Esophagus (tissue), 2 donors: Measurements from ENCODE around the gene RTL1. TPM values are rescaled to one million over a fixed set of nuclear protein-coding genes. Genes with fewer than 3 reads are reported as not detected.

Experiments used
- H3K27ac ChIP-seq, 2 donors: one replicate each; pipeline ENCODE4 v1.5.1; 2013; ENCODE audit warnings: low read depth in 2 of 2, mild to moderate bottlenecking in 2 of 2, inconsistent platforms in 1 of 2, low read length in 1 of 2, moderate library complexity in 1 of 2
- H3K27me3 ChIP-seq, 2 donors: one replicate each; pipeline ENCODE4 v1.6.1; 2013; ENCODE audit warnings: low read length in 2 of 2, control low read depth in 1 of 2, mild to moderate bottlenecking in 1 of 2; ENCODE audit not compliant: insufficient read depth in 2 of 2, control insufficient read depth in 1 of 2
- H3K36me3 ChIP-seq, 2 donors: one replicate each; pipeline ENCODE4 v1.6.1; 2013; ENCODE audit warnings: low read length in 1 of 2; ENCODE audit not compliant: control insufficient read depth in 2 of 2, insufficient read depth in 2 of 2
- H3K4me1 ChIP-seq, 2 donors: one replicate each; pipeline ENCODE4 v1.6.1; 2013; ENCODE audit warnings: low read length in 1 of 2; ENCODE audit not compliant: control insufficient read depth in 2 of 2, insufficient read depth in 2 of 2
- H3K4me3 ChIP-seq, 2 donors: one replicate each; pipeline ENCODE4 v1.5.1; 2013; ENCODE audit warnings: low read length in 2 of 2, mild to moderate bottlenecking in 2 of 2, low read depth in 1 of 2, moderate library complexity in 1 of 2
- H3K9me3 ChIP-seq, 2 donors: one replicate each; pipeline ENCODE4 v1.6.1; 2013; ENCODE audit warnings: mild to moderate bottlenecking in 2 of 2, low read depth in 1 of 2, low read length in 1 of 2, moderate library complexity in 1 of 2; ENCODE audit not compliant: control insufficient read depth in 2 of 2, insufficient read depth in 1 of 2
- WGBS, 2 donors: extraction: QIAGEN DNeasy Blood & Tissue Kit; methylation state at CpG; one replicate each; pipeline ENCODE4 v1.1.7; 2013; 5-methylcytosine and 5-hydroxymethylcytosine counted together
- polyA plus RNA-seq, 2 donors: library from polyadenylated mRNA; stranded (reverse); fragments of 200-250 nt; gene quantifications; one replicate each; pipeline ENCODE4 v1.2.3, GENCODE V29; 2013
- donor health status: healthy with polysubstance abuse.
- donor health status: Bipolar disorder and iron deficiency.

RTL1 gene
- polyA plus RNA-seq, 2 donors = 0.02 TPM; not detected in 1

- Histone ChIP-seq H3K36me3 (no peaks in the 10 kb centered on the region), H3K27ac (no peak overlapping the region), H3K4me1 (no peaks in the 10 kb centered on the region), H3K9me3 (peaks cover 0 to 3% of the 10 kb centered on the region in 2 donors), H3K27me3 (no peaks in the 10 kb centered on the region), H3K4me3 (no peak overlapping the region)
- 18 to 31% methylated on average over 19 of the region's 19 CpGs for WGBS, 2 donors
These were observed 3.4 kb downstream of the RTL1 start for GRCh38 chr14:100899884-100900771.

DNA sequence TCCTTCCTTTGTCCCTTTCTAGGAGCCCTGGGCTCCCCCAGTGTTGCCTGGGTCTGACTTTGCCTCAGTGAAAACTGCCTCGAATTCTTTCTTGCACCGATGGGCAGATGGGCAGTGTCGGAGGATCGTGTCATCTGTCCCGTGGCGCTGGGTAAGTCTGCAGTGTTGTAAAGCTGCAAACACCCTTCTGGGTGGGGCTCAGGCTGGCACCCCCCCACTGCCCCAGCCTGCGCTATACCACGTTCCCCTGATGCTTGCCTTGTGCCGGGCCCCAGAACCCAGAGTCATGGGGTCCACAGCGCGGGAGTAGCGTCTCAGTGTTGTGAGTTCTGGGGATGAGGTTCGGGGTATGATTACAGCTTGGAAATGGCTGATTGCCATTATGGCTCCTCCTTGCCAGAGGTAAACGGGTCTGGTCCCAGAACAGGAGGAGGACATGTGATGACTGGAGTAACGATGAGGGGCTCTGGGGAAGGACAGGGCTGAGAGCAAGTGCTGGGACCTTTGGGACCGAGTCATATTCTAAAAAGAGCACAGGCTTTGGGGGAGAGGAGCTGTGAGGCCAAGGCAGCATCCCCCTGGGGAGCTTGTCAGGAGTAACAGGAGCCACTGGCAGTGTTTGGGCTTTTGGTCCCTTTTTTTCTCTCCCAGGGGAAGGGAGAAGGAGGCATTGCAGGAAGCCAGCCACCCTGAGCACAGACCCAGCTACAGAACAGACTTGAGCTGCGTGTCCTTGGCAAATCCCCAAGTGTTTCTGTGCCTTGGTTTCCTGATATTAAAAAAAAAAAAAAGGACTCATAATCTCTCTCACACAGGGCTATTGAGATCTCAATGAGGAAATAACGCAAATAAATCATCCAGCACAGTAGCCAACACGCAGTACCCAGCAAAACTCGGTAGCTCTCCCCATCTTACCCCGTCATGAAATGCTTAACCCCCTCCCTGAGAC, 4.3 kb downstream of the RTL1 start:
- Histone ChIP-seq H3K27me3 (no peaks in the 10 kb centered on the region), H3K4me3 (no peak overlapping the region), H3K36me3 (no peaks in the 10 kb centered on the region), H3K9me3 (peaks cover 0 to 3% of the 10 kb centered on the region in 2 donors), H3K4me1 (no peaks in the 10 kb centered on the region), H3K27ac (no peak overlapping the region)
- 59 to 62% methylated on average over 21 of the region's 21 CpGs for WGBS, 2 donors

GRCh38 chr14:100898465-100898864, 5.1 kb downstream of the RTL1 start:
- H3K4me1 ChIP-seq = no peaks in the 10 kb centered on the region
- H3K36me3 ChIP-seq = no peaks in the 10 kb centered on the region
- H3K27ac ChIP-seq = no peak overlapping the region
- peaks cover 0 to 3% of the 10 kb centered on the region in 2 donors for H3K9me3 ChIP-seq
- no peak overlapping the region for H3K4me3 ChIP-seq
- no peaks in the 10 kb centered on the region for H3K27me3 ChIP-seq
- WGBS, 2 donors = 63 to 66% methylated on average over 11 of the region's 11 CpGs

DNA sequence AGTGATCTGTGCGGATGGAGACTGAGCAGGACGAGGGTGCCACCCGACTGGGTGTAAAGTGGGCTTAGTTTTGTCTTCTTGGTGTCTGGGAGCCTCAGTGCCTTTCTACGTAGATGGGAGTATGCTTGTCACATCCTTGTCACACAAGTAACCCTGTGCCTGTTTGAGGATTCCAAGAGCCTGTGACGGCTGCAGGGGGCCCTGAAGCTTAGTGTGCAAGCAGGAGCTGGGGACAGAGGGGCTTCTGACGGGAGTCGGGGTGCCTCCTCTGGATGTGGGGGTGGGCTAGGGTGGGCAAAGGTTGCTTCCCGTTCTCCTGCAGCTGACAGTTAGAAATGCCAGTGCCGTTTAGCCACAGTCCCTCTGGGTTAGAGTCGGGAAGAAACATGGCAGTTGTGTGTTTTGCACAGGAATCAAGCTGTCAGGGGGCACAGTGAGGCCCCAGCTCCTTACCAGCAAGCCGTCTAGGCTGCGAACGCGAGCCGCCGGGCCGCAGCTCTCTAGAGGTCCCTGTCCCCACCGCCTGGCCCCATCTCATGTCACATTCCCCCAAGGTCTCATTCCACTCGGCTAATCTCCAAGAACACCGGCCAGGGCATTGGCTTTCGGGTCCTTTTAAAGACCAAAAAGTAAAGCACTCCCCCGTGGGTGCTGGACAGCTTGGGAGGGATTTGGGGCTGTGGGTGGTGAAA, 7.0 kb downstream of the RTL1 start:
- H3K9me3 ChIP-seq = no peaks in the 10 kb centered on the region
- no peaks in the 10 kb centered on the region for H3K27me3 ChIP-seq
- WGBS, 2 donors = 70 to 74% methylated on average over 22 of the region's 22 CpGs

GRCh38 chr14:100895411-100895810, 8.1 kb downstream of the RTL1 start:
- no peaks in the 10 kb centered on the region for H3K27me3 ChIP-seq
- WGBS, 2 donors = 88 to 90% methylated on average over 6 of the region's 6 CpGs

More for the DNA sequence above, 7.0 kb downstream of the RTL1 start:
- no peak overlapping the region for H3K27ac ChIP-seq
- no peaks in the 10 kb centered on the region for H3K36me3 ChIP-seq
- H3K4me3 ChIP-seq = no peak overlapping the region
- no peaks in the 10 kb centered on the region for H3K4me1 ChIP-seq

DNA sequence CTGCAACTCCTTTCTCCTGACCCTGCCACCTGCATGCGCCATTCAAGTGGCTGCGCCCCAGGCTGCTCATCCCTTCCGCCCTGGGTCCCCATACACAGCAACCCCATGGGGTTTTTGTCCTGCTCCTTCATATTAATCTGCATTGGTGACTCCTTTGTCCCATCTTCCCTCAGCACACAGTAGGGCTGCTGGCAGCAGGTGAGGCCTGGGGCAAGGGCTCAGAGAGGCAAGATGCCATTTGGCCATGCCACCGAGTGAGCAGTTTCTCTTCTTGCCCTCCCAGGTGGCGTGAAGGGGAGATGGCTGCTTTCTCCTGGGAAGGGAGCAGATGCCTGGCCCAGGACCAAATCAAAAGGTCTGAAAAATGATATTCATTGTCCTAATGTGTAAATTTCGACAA, 9.1 kb downstream of the RTL1 start:
- H3K4me3 ChIP-seq = no peak overlapping the region
- H3K27me3 ChIP-seq = no peaks in the 10 kb centered on the region
- no peaks in the 10 kb centered on the region for H3K9me3 ChIP-seq
- no peak overlapping the region for H3K27ac ChIP-seq
- 88 to 92% methylated on average over 6 of the region's 6 CpGs for WGBS, 2 donors
- no peaks in the 10 kb centered on the region for H3K36me3 ChIP-seq
- H3K4me1 ChIP-seq = no peaks in the 10 kb centered on the region

More at GRCh38 chr14:100895411-100895810, 8.1 kb downstream of the RTL1 start:
- no peaks in the 10 kb centered on the region for H3K9me3 ChIP-seq
- no peak overlapping the region for H3K4me3 ChIP-seq
- H3K4me1 ChIP-seq = no peaks in the 10 kb centered on the region
- H3K36me3 ChIP-seq = no peaks in the 10 kb centered on the region
- H3K27ac ChIP-seq = no peak overlapping the region

GRCh38 chr14:100893760-100894159, 9.8 kb downstream of the RTL1 start:
- Histone ChIP-seq H3K4me3 (no peak overlapping the region), H3K4me1 (no peaks in the 10 kb centered on the region), H3K27ac (no peak overlapping the region), H3K36me3 (no peaks in the 10 kb centered on the region), H3K27me3 (no peaks in the 10 kb centered on the region), H3K9me3 (no peaks in the 10 kb centered on the region)
- 85 to 86% methylated on average over 11 of the region's 11 CpGs for WGBS, 2 donors

- Histone ChIP-seq H3K27me3 (no peaks in the 10 kb centered on the region), H3K4me1 (no peaks in the 10 kb centered on the region), H3K9me3 (no peaks in the 10 kb centered on the region), H3K36me3 (no peaks in the 10 kb centered on the region), H3K4me3 (no peak overlapping the region), H3K27ac (no peak overlapping the region)
- 79 to 84% methylated on average over 8 of the region's 8 CpGs for WGBS, 2 donors
These were observed 10.3 kb downstream of the RTL1 start for GRCh38 chr14:100893228-100893601.
